HL-60 (cell line): ENCODE measurements around the gene DNAH5.

Experiments used
- DNase-seq, 2 experiments: peaks; one replicate each; pipeline ENCODE4 v3.0.0-alpha.2; 2010 to 2020; ENCODE audit warnings: low read depth in 1 of 2, low spot score in 1 of 2
- H3K27ac ChIP-seq: fragments of 250-450 bp; sonication (Bioruptor Pico); replicated peaks from 2 replicates; pipeline ENCODE4 v1.5.1; 2020; ENCODE audit warnings: mild to moderate bottlenecking, moderate library complexity
- H3K27me3 ChIP-seq: fragments of 250-450 bp; sonication (Bioruptor Pico); 2 replicates; pipeline ENCODE4 v1.5.1; 2021; ENCODE audit warnings: mild to moderate bottlenecking, moderate library complexity; ENCODE audit not compliant: insufficient read depth, poor library complexity, severe bottlenecking
- H3K4me3 ChIP-seq: replicated peaks from 2 replicates; pipeline ENCODE4 v1.5.1; 2011; ENCODE audit warnings: mild to moderate bottlenecking, control low read depth, low read length; ENCODE audit not compliant: insufficient read depth
- CTCF ChIP-seq: IDR thresholded peaks from one replicate; pipeline ENCODE4 v1.5.1; 2011; ENCODE audit warnings: low read length, control low read depth, inconsistent platforms; ENCODE audit not compliant: insufficient read depth
- GABPA ChIP-seq: IDR thresholded peaks from 2 replicates; pipeline ENCODE4 v1.6.1; 2012; ENCODE audit warnings: low read depth
- POLR2AphosphoS5 ChIP-seq: IDR thresholded peaks from 2 replicates; pipeline ENCODE4 v1.6.1; 2012; ENCODE audit warnings: low read depth
- SPI1 ChIP-seq: IDR thresholded peaks from 2 replicates; pipeline ENCODE4 v1.6.1; 2012; ENCODE audit warnings: low read depth, mild to moderate bottlenecking, borderline replicate concordance
- TF ChIP-seq, protein P1 (sequence below): IDR thresholded peaks from 2 replicates; pipeline ENCODE4 v1.6.1; 2012; ENCODE audit warnings: low read depth; ENCODE audit not compliant: insufficient replicate concordance

The DNAH5 gene

DNA sequence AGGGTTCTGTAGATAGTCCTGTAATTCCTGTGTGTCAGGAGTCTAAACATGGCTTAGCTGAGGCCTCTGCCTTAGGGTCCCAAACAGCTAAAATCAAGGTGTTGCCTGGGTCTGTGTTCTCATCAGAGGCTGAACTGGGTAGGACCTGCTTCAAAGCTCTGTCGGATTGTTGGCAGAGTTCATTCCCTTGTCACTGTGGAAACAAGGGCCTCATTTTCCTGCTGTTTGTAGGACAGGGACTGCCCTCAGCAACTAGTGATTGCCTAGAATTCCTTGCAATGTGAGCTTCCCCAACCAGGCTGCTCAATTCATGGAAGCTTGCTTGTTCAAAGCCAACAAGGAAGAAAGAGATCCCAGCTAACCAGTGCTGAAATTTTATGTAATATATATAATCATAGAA, 283.2 kb downstream of the DNAH5 start:
- Histone ChIP-seq H3K4me3 (no peak overlapping the region), H3K27me3 (no peaks in the 10 kb centered on the region), H3K27ac (no peak overlapping the region)
- no peak for DNase-seq
- TF ChIP-seq SPI1 (no peak), POLR2AphosphoS5 (no peak), CTCF (no peak), GABPA (no peak)
- TF ChIP-seq, protein P1, sequence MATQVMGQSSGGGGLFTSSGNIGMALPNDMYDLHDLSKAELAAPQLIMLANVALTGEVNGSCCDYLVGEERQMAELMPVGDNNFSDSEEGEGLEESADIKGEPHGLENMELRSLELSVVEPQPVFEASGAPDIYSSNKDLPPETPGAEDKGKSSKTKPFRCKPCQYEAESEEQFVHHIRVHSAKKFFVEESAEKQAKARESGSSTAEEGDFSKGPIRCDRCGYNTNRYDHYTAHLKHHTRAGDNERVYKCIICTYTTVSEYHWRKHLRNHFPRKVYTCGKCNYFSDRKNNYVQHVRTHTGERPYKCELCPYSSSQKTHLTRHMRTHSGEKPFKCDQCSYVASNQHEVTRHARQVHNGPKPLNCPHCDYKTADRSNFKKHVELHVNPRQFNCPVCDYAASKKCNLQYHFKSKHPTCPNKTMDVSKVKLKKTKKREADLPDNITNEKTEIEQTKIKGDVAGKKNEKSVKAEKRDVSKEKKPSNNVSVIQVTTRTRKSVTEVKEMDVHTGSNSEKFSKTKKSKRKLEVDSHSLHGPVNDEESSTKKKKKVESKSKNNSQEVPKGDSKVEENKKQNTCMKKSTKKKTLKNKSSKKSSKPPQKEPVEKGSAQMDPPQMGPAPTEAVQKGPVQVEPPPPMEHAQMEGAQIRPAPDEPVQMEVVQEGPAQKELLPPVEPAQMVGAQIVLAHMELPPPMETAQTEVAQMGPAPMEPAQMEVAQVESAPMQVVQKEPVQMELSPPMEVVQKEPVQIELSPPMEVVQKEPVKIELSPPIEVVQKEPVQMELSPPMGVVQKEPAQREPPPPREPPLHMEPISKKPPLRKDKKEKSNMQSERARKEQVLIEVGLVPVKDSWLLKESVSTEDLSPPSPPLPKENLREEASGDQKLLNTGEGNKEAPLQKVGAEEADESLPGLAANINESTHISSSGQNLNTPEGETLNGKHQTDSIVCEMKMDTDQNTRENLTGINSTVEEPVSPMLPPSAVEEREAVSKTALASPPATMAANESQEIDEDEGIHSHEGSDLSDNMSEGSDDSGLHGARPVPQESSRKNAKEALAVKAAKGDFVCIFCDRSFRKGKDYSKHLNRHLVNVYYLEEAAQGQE, result no peak

GRCh38 chr5:13660072-13660471, 284.4 kb downstream of the DNAH5 start:
- Histone ChIP-seq H3K27ac (no peak overlapping the region), H3K27me3 (no peaks in the 10 kb centered on the region), H3K4me3 (no peak overlapping the region)
- TF ChIP-seq CTCF, result no peak
- no peak for TF ChIP-seq POLR2AphosphoS5
- TF ChIP-seq, protein P1, result no peak
- no peak for TF ChIP-seq GABPA
- TF ChIP-seq SPI1, result no peak
- no peak for DNase-seq

GRCh38 chr5:13659391-13659790, 285.1 kb downstream of the DNAH5 start:
- TF ChIP-seq, protein P1, result no peak
- no peak for TF ChIP-seq CTCF
- no peak for TF ChIP-seq SPI1
- TF ChIP-seq POLR2AphosphoS5, result no peak
- no peak for TF ChIP-seq GABPA
- H3K27me3 ChIP-seq, result no peaks in the 10 kb centered on the region
- no peak overlapping the region for H3K27ac ChIP-seq
- H3K4me3 ChIP-seq, result no peak overlapping the region
- DNase-seq, result no peak
